Measurements from ENCODE around the gene C1QTNF2.
"Not testable (repeated sequence)": the region's sequence is repeated elsewhere in the genome, so short reads cannot be mapped to it uniquely, and the experiment has no call there.

C1QTNF2 gene

DNA sequence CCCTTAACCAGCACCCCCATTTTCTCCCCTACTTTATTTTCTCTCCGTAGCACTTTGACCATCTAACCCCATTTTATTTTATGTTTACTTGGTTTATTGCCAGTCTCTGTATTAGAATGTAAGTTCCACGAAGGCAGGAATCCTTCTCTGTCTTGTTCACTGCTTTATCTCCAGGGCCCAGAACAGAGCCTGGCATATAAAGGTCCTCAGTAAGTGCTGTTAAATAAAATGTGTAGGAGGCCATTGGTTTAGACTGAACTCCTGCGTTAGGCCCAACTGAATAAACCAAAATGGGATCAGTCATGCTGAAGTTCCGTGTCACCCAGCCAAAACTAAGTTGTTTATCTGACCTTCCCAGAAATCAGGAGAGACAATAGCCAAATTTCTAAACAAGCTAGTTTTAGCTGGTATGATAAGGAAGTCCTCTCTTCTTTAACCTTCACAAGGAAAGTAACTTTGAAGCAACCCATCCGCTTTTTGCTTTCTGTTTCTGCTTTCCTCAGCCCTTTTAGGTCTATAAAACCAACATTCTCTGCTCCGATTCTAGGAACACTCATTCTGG lies 29.0 kb downstream of the C1QTNF2 start:
- Histone ChIP-seq H2BK5ac (ENCODE audit: low read length) (no peak overlapping the region), H2AK5ac (ENCODE audit: low read depth, low read length) (no peak overlapping the region), H3K36me3 (replicated peaks in 1 of 2; ENCODE audit: control insufficient read depth in 2 of 2, insufficient read depth in 2 of 2, low read length in 2 of 2) (no peaks in the 10 kb centered on the region), H3K9me3 (replicated peaks in 1 of 2; ENCODE audit: control insufficient read depth in 2 of 2, insufficient read depth in 1 of 2, low read depth in 1 of 2, low read length in 2 of 2) (no peaks in the 10 kb centered on the region), H3K23ac (ENCODE audit: low read depth, low read length, poor library complexity) (no peak overlapping the region), H3K18ac (ENCODE audit: low read length) (no peak overlapping the region), H3K4me3 (ENCODE audit: low read length in 2 of 2) (no peak overlapping the region), H2BK120ac (ENCODE audit: low read depth, low read length) (no peak overlapping the region), H3K79me1 (ENCODE audit: low read depth, low read length) (no peaks in the 10 kb centered on the region), H4K91ac (ENCODE audit: low read depth, low read length, poor library complexity) (no peak overlapping the region), H3K27me3 (ENCODE audit: control insufficient read depth in 3 of 3, insufficient read depth in 3 of 3, low read depth in 1 of 3, low read length in 3 of 3) (no peaks in the 10 kb centered on the region), H3K4me2 (ENCODE audit: insufficient read depth, low read length, poor library complexity, severe bottlenecking) (no peak overlapping the region), H2BK12ac (ENCODE audit: low read length) (no peak overlapping the region), H3K9ac (ENCODE audit: low read depth, low read length, poor library complexity) (no peak overlapping the region), H2AFZ (ENCODE audit: low read length) (no peak overlapping the region), H3K27ac (replicated peaks; ENCODE audit: low read length) (no peak overlapping the region), H3K4ac (ENCODE audit: low read length) (no peak overlapping the region), H2BK15ac (ENCODE audit: low read length) (no peak overlapping the region), H3K14ac (ENCODE audit: low read length) (no peak overlapping the region), H3K4me1 (ENCODE audit: control insufficient read depth in 2 of 2, insufficient read depth in 1 of 2, low read depth in 1 of 2, low read length in 2 of 2) (peaks cover 0 to 4% of the 10 kb centered on the region in 2 donors), H4K8ac (ENCODE audit: low read depth, low read length) (no peak overlapping the region)
- no CpG with 5 or more reads among the region's 6 CpGs for WGBS, 2 donors (ENCODE audit: extremely low coverage in 2 of 2, insufficient read length in 2 of 2, insufficient replicate concordance in 1 of 2)
- DNase-seq (ENCODE audit: low spot score) = no peak

DNA sequence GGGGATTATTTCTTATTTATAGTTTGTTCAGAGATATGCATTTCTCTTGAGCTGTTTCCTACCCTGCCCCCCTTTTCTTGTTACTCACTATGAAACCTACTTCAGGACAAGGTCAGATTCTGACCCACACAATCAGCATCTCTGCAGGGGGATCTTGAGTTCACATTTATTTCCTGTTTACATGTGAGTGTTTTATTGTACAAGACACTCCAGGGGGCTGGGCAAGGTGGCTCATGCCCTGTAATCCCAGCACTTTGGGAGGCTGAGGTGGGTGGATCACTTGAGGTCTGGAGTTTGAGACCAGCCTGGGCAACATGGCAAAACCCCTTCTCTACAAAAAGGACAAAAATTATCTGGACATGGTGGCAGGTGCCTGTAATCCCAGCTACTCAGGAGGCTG lies 29.9 kb downstream of the C1QTNF2 start:
- not testable (repeated sequence) for H2AFZ ChIP-seq (ENCODE audit: low read length); H3K4me3 ChIP-seq (ENCODE audit: low read length in 2 of 2); H3K4me1 ChIP-seq (ENCODE audit: control insufficient read depth in 2 of 2, insufficient read depth in 1 of 2, low read depth in 1 of 2, low read length in 2 of 2); DNase-seq (ENCODE audit: low spot score); H3K27ac ChIP-seq (replicated peaks; ENCODE audit: low read length); H2BK120ac ChIP-seq (ENCODE audit: low read depth, low read length); H3K14ac ChIP-seq (ENCODE audit: low read length); H2BK15ac ChIP-seq (ENCODE audit: low read length); H3K4me2 ChIP-seq (ENCODE audit: insufficient read depth, low read length, poor library complexity, severe bottlenecking); H4K8ac ChIP-seq (ENCODE audit: low read depth, low read length); H3K9me3 ChIP-seq (replicated peaks in 1 of 2; ENCODE audit: control insufficient read depth in 2 of 2, insufficient read depth in 1 of 2, low read depth in 1 of 2, low read length in 2 of 2); H3K79me1 ChIP-seq (ENCODE audit: low read depth, low read length); H2BK5ac ChIP-seq (ENCODE audit: low read length); H3K27me3 ChIP-seq (ENCODE audit: control insufficient read depth in 3 of 3, insufficient read depth in 3 of 3, low read depth in 1 of 3, low read length in 3 of 3); H2AK5ac ChIP-seq (ENCODE audit: low read depth, low read length); H3K9ac ChIP-seq (ENCODE audit: low read depth, low read length, poor library complexity); H3K23ac ChIP-seq (ENCODE audit: low read depth, low read length, poor library complexity); H3K36me3 ChIP-seq (replicated peaks in 1 of 2; ENCODE audit: control insufficient read depth in 2 of 2, insufficient read depth in 2 of 2, low read length in 2 of 2); H3K4ac ChIP-seq (ENCODE audit: low read length); H2BK12ac ChIP-seq (ENCODE audit: low read length); H4K91ac ChIP-seq (ENCODE audit: low read depth, low read length, poor library complexity); H3K18ac ChIP-seq (ENCODE audit: low read length)

DNA sequence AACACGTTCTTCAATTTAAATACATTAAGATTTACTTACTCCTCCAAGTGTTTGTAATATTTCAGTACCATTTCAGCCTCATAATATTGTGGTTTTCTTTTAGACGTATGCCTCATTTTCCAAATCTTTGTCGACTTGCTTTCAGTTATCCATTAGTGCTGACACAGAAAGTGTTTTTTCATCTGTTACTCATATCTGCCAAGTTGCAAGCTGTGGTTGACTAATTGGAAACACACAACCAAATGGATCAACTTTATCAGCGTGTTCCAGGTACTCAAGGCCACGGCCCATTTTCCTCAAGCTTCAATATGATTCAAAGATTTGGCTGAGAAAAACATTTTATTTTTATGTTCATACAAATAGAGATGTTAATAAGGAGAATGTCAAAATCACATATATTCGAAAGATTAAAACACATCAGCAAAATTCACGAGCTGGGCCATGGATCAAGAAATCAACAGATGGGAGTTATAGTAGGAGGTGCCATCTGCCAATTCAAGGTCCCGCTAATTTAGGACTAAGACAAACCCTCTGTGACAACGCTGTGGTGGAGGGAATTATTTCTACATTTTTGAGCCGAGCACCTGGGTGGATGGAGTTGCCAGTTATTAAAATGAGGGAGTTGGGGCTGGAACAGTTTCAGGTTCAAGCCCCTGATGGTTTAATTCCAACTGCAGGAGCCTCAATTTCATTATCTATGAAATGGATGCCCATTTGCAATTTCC lies 30.9 kb downstream of the C1QTNF2 start:
- Histone ChIP-seq H3K27me3 (ENCODE audit: control insufficient read depth in 3 of 3, insufficient read depth in 3 of 3, low read depth in 1 of 3, low read length in 3 of 3) (no peaks in the 10 kb centered on the region), H3K27ac (replicated peaks; ENCODE audit: low read length) (no peak overlapping the region), H2BK15ac (ENCODE audit: low read length) (no peak overlapping the region), H3K79me1 (ENCODE audit: low read depth, low read length) (no peaks in the 10 kb centered on the region), H4K8ac (ENCODE audit: low read depth, low read length) (no peak overlapping the region), H3K4me1 (ENCODE audit: control insufficient read depth in 2 of 2, insufficient read depth in 1 of 2, low read depth in 1 of 2, low read length in 2 of 2) (no peaks in the 10 kb centered on the region), H3K4ac (ENCODE audit: low read length) (no peak overlapping the region), H2AK5ac (ENCODE audit: low read depth, low read length) (no peak overlapping the region), H3K14ac (ENCODE audit: low read length) (no peak overlapping the region), H3K9me3 (replicated peaks in 1 of 2; ENCODE audit: control insufficient read depth in 2 of 2, insufficient read depth in 1 of 2, low read depth in 1 of 2, low read length in 2 of 2) (no peaks in the 10 kb centered on the region), H3K18ac (ENCODE audit: low read length) (no peak overlapping the region), H3K4me2 (ENCODE audit: insufficient read depth, low read length, poor library complexity, severe bottlenecking) (no peak overlapping the region), H2AFZ (ENCODE audit: low read length) (no peak overlapping the region), H2BK120ac (ENCODE audit: low read depth, low read length) (no peak overlapping the region), H3K36me3 (replicated peaks in 1 of 2; ENCODE audit: control insufficient read depth in 2 of 2, insufficient read depth in 2 of 2, low read length in 2 of 2) (no peaks in the 10 kb centered on the region), H2BK5ac (ENCODE audit: low read length) (no peak overlapping the region), H3K9ac (ENCODE audit: low read depth, low read length, poor library complexity) (no peak overlapping the region), H4K91ac (ENCODE audit: low read depth, low read length, poor library complexity) (no peak overlapping the region), H3K23ac (ENCODE audit: low read depth, low read length, poor library complexity) (no peak overlapping the region), H2BK12ac (ENCODE audit: low read length) (no peak overlapping the region), H3K4me3 (ENCODE audit: low read length in 2 of 2) (no peak overlapping the region)
- DNase-seq (ENCODE audit: low spot score) = no peak
- 100% methylated on average over 1 of the region's 10 CpGs; no CpG with 5 or more reads in 1 of the 2 donors for WGBS, 2 donors (ENCODE audit: extremely low coverage in 2 of 2, insufficient read length in 2 of 2, insufficient replicate concordance in 1 of 2)

DNA sequence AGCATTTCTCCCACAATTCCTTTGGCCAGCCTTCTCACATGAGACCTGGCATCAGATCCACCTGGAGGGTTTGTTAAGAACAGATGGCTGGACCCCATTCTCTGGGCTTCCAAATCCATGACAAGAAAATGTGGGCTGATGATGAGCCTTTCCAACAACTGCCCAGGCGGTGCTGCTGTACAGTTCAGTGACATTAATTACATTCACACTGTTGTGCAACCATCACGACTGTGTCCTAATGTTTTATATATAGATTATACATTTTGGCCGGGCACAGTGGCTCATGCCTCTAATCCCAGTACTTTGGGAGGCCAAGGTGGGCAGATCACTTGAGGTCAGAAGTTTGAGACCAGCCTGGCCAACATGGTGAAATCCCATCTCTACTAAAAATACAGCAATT lies 35.7 kb downstream of the C1QTNF2 start:
- not testable (repeated sequence) for H3K27me3 ChIP-seq (ENCODE audit: control insufficient read depth in 3 of 3, insufficient read depth in 3 of 3, low read depth in 1 of 3, low read length in 3 of 3); H3K23ac ChIP-seq (ENCODE audit: low read depth, low read length, poor library complexity); H2AFZ ChIP-seq (ENCODE audit: low read length); H3K79me1 ChIP-seq (ENCODE audit: low read depth, low read length); H4K8ac ChIP-seq (ENCODE audit: low read depth, low read length); H2AK5ac ChIP-seq (ENCODE audit: low read depth, low read length); H4K91ac ChIP-seq (ENCODE audit: low read depth, low read length, poor library complexity); H3K36me3 ChIP-seq (replicated peaks in 1 of 2; ENCODE audit: control insufficient read depth in 2 of 2, insufficient read depth in 2 of 2, low read length in 2 of 2); H3K14ac ChIP-seq (ENCODE audit: low read length); H3K4me1 ChIP-seq (ENCODE audit: control insufficient read depth in 2 of 2, insufficient read depth in 1 of 2, low read depth in 1 of 2, low read length in 2 of 2); DNase-seq (ENCODE audit: low spot score); H3K4ac ChIP-seq (ENCODE audit: low read length); H2BK15ac ChIP-seq (ENCODE audit: low read length); H2BK5ac ChIP-seq (ENCODE audit: low read length); H3K9ac ChIP-seq (ENCODE audit: low read depth, low read length, poor library complexity); H3K18ac ChIP-seq (ENCODE audit: low read length); H3K4me2 ChIP-seq (ENCODE audit: insufficient read depth, low read length, poor library complexity, severe bottlenecking); H2BK120ac ChIP-seq (ENCODE audit: low read depth, low read length); H2BK12ac ChIP-seq (ENCODE audit: low read length); H3K9me3 ChIP-seq (replicated peaks in 1 of 2; ENCODE audit: control insufficient read depth in 2 of 2, insufficient read depth in 1 of 2, low read depth in 1 of 2, low read length in 2 of 2); H3K27ac ChIP-seq (replicated peaks; ENCODE audit: low read length); H3K4me3 ChIP-seq (ENCODE audit: low read length in 2 of 2)
- no CpG with 5 or more reads among the region's 3 CpGs for WGBS, 2 donors (ENCODE audit: extremely low coverage in 2 of 2, insufficient read length in 2 of 2, insufficient replicate concordance in 1 of 2)
